ENCODE measurements around the gene CCDC192.

- no peak for TF ChIP-seq CTCF (IDR thresholded peaks at IDR 0.05)
- TF ChIP-seq POLR2A (IDR thresholded peaks at IDR 0.05) = no peak
Observed at GRCh38 chr5:127891942-127892341, 188.8 kb downstream of the CCDC192 start.
